Activated CD4-positive, alpha-beta memory T cell treated with anti-CD3 and anti-CD28 coated beads for 36 hours (primary cell): ENCODE measurements around the gene FLNA. TPM values are rescaled to one million over a fixed set of nuclear protein-coding genes. Genes with fewer than 3 reads are reported as not detected.

Experiments
- CTCF ChIA-PET: fragments of 350-600 bp; sonication (Branson Sonifier 250); formaldehyde crosslinking; loops from one replicate; lab custom pipeline; 2021; ENCODE audit warnings: antibody characterized with exemption, inconsistent platforms; lab: Charles Lee
- POLR2A ChIA-PET: fragments of 350-600 bp; sonication (Branson Sonifier 250); formaldehyde crosslinking; loops from one replicate; lab custom pipeline; 2021; ENCODE audit warnings: antibody characterized with exemption; lab: Charles Lee
- DNase-seq: peaks from one replicate; pipeline ENCODE4 v3.0.0-alpha.2; 2020
- H3K27ac Mint-ChIP-seq: one replicate; pipeline ENCODE4 v1.8.0; 2021; ENCODE audit warnings: mixed read lengths
- H3K27me3 Mint-ChIP-seq: one replicate; pipeline ENCODE4 v1.8.0; 2021; ENCODE audit warnings: mixed read lengths
- H3K36me3 Mint-ChIP-seq: one replicate; pipeline ENCODE4 v1.8.0; 2021; ENCODE audit warnings: mixed read lengths
- H3K4me1 Mint-ChIP-seq: one replicate; pipeline ENCODE4 v1.8.0; 2021; ENCODE audit warnings: low read depth, mixed read lengths
- H3K4me3 Mint-ChIP-seq: one replicate; pipeline ENCODE4 v1.8.0; 2021; ENCODE audit warnings: mild to moderate bottlenecking, mixed read lengths
- H3K9me3 Mint-ChIP-seq: one replicate; pipeline ENCODE4 v1.8.0; 2021; ENCODE audit warnings: mixed read lengths
- intact Hi-C: fragments of 100-400 bp; cut with micrococcal nuclease; formaldehyde crosslinking; loops from one replicate; pipeline ENCODE4 v1.15.1; 2023
- total RNA-seq, 2 experiments: library from RNA; stranded (reverse); gene quantifications; one replicate each; pipeline ENCODE4 v1.2.3, GENCODE V29; 2021

FLNA gene
- total RNA-seq, 2 experiments from 2014 or later, result 1,023 to 1,032 TPM

GRCh38 chrX:154321152-154321551 lies 53.3 kb downstream of the FLNA start:
- Mint-ChIP-seq H3K27me3 (no peaks in the 10 kb centered on the region), H3K4me3 (no peak overlapping the region), H3K36me3 (no peaks in the 10 kb centered on the region), H3K27ac (no peak overlapping the region), H3K4me1 (peaks cover 31% of the 10 kb centered on the region), H3K9me3 (no peaks in the 10 kb centered on the region)
- POLR2A ChIA-PET, result no interaction called here
- CTCF ChIA-PET, result no interaction called here
- intact Hi-C loops, result no loop called here
- DNase-seq, result no peak

- no peak for DNase-seq
- no peak overlapping the region for H3K27ac Mint-ChIP-seq
- no peak overlapping the region for H3K4me3 Mint-ChIP-seq
- no peaks in the 10 kb centered on the region for H3K36me3 Mint-ChIP-seq
- ChIA-PET POLR2A (no interaction called here), CTCF (interaction anchor here (0.9 kb wide), 1 partner anchor 12 kb away, joined by 3 read pairs; no protein-coding TSS in a partner anchor)
- no peaks in the 10 kb centered on the region for H3K9me3 Mint-ChIP-seq
- intact Hi-C loops, result no loop called here
- peaks cover 27% of the 10 kb centered on the region for H3K4me1 Mint-ChIP-seq
- H3K27me3 Mint-ChIP-seq, result no peaks in the 10 kb centered on the region
Observed at GRCh38 chrX:154320406-154320805, 54.0 kb downstream of the FLNA start.

- no peak overlapping the region for H3K27ac Mint-ChIP-seq
- H3K36me3 Mint-ChIP-seq, result no peaks in the 10 kb centered on the region
- POLR2A ChIA-PET, result no interaction called here
- no peaks in the 10 kb centered on the region for H3K27me3 Mint-ChIP-seq
- H3K9me3 Mint-ChIP-seq, result no peaks in the 10 kb centered on the region
- peaks cover 52% of the 10 kb centered on the region for H3K4me1 Mint-ChIP-seq
- intact Hi-C loops, result no loop called here
- no peak overlapping the region for H3K4me3 Mint-ChIP-seq
- no peak for DNase-seq
- CTCF ChIA-PET, result interaction anchor here (1.0 to 2.8 kb wide), 3 partner anchors 8 to 10 kb away, joined by 4 to 13 read pairs (median 5); no protein-coding TSS in a partner anchor
Observed at GRCh38 chrX:154317391-154317995, 56.9 kb downstream of the FLNA start.

- Mint-ChIP-seq H3K27ac (no peak overlapping the region), H3K27me3 (no peaks in the 10 kb centered on the region), H3K36me3 (no peaks in the 10 kb centered on the region), H3K4me1 (peaks cover 54% of the 10 kb centered on the region), H3K4me3 (no peak overlapping the region), H3K9me3 (no peaks in the 10 kb centered on the region)
- ChIA-PET CTCF (interaction anchor here (1.2 kb wide), 1 partner anchor 15 kb away, joined by 3 read pairs; no protein-coding TSS in a partner anchor), POLR2A (no interaction called here)
- intact Hi-C loops, result no loop called here
- DNase-seq, result no peak
Observed at GRCh38 chrX:154315416-154315815, 59.0 kb downstream of the FLNA start.

GRCh38 chrX:154313147-154313546 lies 61.3 kb downstream of the FLNA start:
- ChIA-PET CTCF (interaction anchor here (1.0 kb wide), 1 partner anchor 8 kb away, joined by 3 read pairs; no protein-coding TSS in a partner anchor), POLR2A (no interaction called here)
- peak overlapping the region; percentile 82 for H3K27ac Mint-ChIP-seq
- H3K36me3 Mint-ChIP-seq, result no peaks in the 10 kb centered on the region
- H3K4me1 Mint-ChIP-seq, result peaks cover 58% of the 10 kb centered on the region
- no peaks in the 10 kb centered on the region for H3K27me3 Mint-ChIP-seq
- peak; percentile 62 for DNase-seq
- no peaks in the 10 kb centered on the region for H3K9me3 Mint-ChIP-seq
- peak overlapping the region; percentile 36 for H3K4me3 Mint-ChIP-seq
- intact Hi-C loops, result no loop called here

GRCh38 chrX:154312116-154312515 lies 62.3 kb downstream of the FLNA start:
- ChIA-PET CTCF (interaction anchor here (0.6 to 1.2 kb wide), 2 partner anchors 15 to 241 kb away, joined by 3 read pairs; no protein-coding TSS in a partner anchor), POLR2A (no interaction called here)
- intact Hi-C loops, result no loop called here
- no peaks in the 10 kb centered on the region for H3K36me3 Mint-ChIP-seq
- peaks cover 60% of the 10 kb centered on the region for H3K4me1 Mint-ChIP-seq
- no peaks in the 10 kb centered on the region for H3K9me3 Mint-ChIP-seq
- H3K4me3 Mint-ChIP-seq, result no peak overlapping the region
- no peaks in the 10 kb centered on the region for H3K27me3 Mint-ChIP-seq
- DNase-seq, result no peak
- H3K27ac Mint-ChIP-seq, result no peak overlapping the region

- intact Hi-C loops, result no loop called here
- H3K9me3 Mint-ChIP-seq, result no peaks in the 10 kb centered on the region
- no peaks in the 10 kb centered on the region for H3K36me3 Mint-ChIP-seq
- no peak for DNase-seq
- no peaks in the 10 kb centered on the region for H3K27me3 Mint-ChIP-seq
- H3K4me1 Mint-ChIP-seq, result peaks cover 58% of the 10 kb centered on the region
- ChIA-PET CTCF (interaction anchor here (1.2 kb wide), 2 partner anchors 16 to 175 kb away, joined by 3 read pairs; no protein-coding TSS in a partner anchor), POLR2A (no interaction called here)
- no peak overlapping the region for H3K27ac Mint-ChIP-seq
- H3K4me3 Mint-ChIP-seq, result no peak overlapping the region
Observed at GRCh38 chrX:154310616-154311536, 63.6 kb downstream of the FLNA start.

GRCh38 chrX:154309041-154309775 lies 65.2 kb downstream of the FLNA start:
- intact Hi-C loops, result no loop called here
- Mint-ChIP-seq H3K36me3 (no peaks in the 10 kb centered on the region), H3K27ac (no peak overlapping the region), H3K9me3 (no peaks in the 10 kb centered on the region), H3K4me1 (peaks cover 50% of the 10 kb centered on the region), H3K4me3 (no peak overlapping the region), H3K27me3 (no peaks in the 10 kb centered on the region)
- ChIA-PET POLR2A (no interaction called here), CTCF (interaction anchor here (0.6 to 1.8 kb wide), 13 partner anchors 9 to 260 kb away, joined by 3 to 13 read pairs (median 4); partner anchors contain the start of gene MECP2)
- no peak for DNase-seq

- no peaks in the 10 kb centered on the region for H3K27me3 Mint-ChIP-seq
- no peaks in the 10 kb centered on the region for H3K9me3 Mint-ChIP-seq
- H3K27ac Mint-ChIP-seq, result peak overlapping the region; percentile 51
- no peak overlapping the region for H3K4me3 Mint-ChIP-seq
- DNase-seq, result peak; percentile 87
- ChIA-PET CTCF (interaction anchor here (0.6 to 2.3 kb wide), 15 partner anchors 9 to 259 kb away, joined by 3 to 13 read pairs (median 4); partner anchors contain the start of gene MECP2), POLR2A (no interaction called here)
- no peaks in the 10 kb centered on the region for H3K36me3 Mint-ChIP-seq
- H3K4me1 Mint-ChIP-seq, result peaks cover 41% of the 10 kb centered on the region
- intact Hi-C loops, result no loop called here
Observed at GRCh38 chrX:154308108-154308946, 66.1 kb downstream of the FLNA start.

- Mint-ChIP-seq H3K36me3 (no peaks in the 10 kb centered on the region), H3K4me3 (no peak overlapping the region), H3K27ac (no peak overlapping the region), H3K4me1 (peaks cover 32% of the 10 kb centered on the region), H3K9me3 (no peaks in the 10 kb centered on the region), H3K27me3 (no peaks in the 10 kb centered on the region)
- CTCF ChIA-PET, result interaction anchor here (0.6 to 2.3 kb wide), 3 partner anchors 20 to 510 kb away, joined by 3 to 7 read pairs (median 5); no protein-coding TSS in a partner anchor
- POLR2A ChIA-PET, result no interaction called here
- intact Hi-C loops, result no loop called here
- no peak for DNase-seq
Observed at GRCh38 chrX:154307202-154307601, 67.2 kb downstream of the FLNA start.
